ENCODE results near the gene CD19. TPM values are rescaled to one million over a fixed set of nuclear protein-coding genes. Genes with fewer than 3 reads are reported as not detected.

The CD19 gene
- total RNA-seq, 4 donors from 2014 or later, result 4.5 to 9.8 TPM; not detected in 2

DNA sequence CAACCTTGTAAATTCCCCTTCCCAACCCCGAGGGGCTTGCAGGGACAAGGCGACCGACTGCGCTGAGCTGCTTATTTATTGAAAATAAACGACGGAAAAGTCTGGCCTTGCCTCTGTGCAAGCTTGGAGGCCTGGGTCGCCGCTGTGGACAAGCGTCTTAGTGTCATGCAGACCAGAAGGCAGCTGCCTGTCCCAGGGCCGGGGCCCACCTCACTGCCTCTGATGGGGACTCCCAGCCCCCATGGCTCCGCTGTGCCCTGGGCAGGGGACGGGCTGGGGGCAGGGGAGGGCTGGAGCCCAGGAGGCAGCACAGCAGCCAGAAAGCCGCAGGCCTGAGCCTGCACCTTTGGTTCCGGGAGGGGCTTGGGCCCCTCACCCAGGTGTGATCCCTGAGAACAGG is 27.4 kb upstream of the CD19 start:
- Histone ChIP-seq H3K27me3 (no peaks in the 10 kb centered on the region), H3K4me3 (no peak overlapping the region), H3K9me3 (no peaks in the 10 kb centered on the region), H3K4me1 (no peaks in the 10 kb centered on the region), H3K27ac (no peak overlapping the region), H3K36me3 (peaks cover 0 to 25% (median 10%) of the 10 kb centered on the region in 4 donors)
- 83% methylated on average over 11 of the region's 14 CpGs; no CpG with 5 or more reads in 1 of the 2 donors for WGBS, 2 donors (ENCODE audit: low coverage in 1 of 2)
- in situ Hi-C loops (cut with MboI; ENCODE audit: low pct_ligation_motif_present in 1 of 4, low pct_unique_long_range_greater_than_20kb in 1 of 4, low sequenced_read_pairs in 3 of 4) (no loop called here), intact Hi-C loops (cut with DNase I; ENCODE audit: low total_unique reads) (no loop called here)
- TF ChIP-seq POLR2A (IDR thresholded peaks at IDR 0.05) (no peak), POLR2AphosphoS5 (IDR thresholded peaks at IDR 0.05) (no peak), EP300 (IDR thresholded peaks at IDR 0.05; ENCODE audit: low read depth) (no peak)
- TF ChIP-seq, protein P1, sequence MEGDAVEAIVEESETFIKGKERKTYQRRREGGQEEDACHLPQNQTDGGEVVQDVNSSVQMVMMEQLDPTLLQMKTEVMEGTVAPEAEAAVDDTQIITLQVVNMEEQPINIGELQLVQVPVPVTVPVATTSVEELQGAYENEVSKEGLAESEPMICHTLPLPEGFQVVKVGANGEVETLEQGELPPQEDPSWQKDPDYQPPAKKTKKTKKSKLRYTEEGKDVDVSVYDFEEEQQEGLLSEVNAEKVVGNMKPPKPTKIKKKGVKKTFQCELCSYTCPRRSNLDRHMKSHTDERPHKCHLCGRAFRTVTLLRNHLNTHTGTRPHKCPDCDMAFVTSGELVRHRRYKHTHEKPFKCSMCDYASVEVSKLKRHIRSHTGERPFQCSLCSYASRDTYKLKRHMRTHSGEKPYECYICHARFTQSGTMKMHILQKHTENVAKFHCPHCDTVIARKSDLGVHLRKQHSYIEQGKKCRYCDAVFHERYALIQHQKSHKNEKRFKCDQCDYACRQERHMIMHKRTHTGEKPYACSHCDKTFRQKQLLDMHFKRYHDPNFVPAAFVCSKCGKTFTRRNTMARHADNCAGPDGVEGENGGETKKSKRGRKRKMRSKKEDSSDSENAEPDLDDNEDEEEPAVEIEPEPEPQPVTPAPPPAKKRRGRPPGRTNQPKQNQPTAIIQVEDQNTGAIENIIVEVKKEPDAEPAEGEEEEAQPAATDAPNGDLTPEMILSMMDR (IDR thresholded peaks at IDR 0.05), result no peak
- no peak for DNase-seq

DNA sequence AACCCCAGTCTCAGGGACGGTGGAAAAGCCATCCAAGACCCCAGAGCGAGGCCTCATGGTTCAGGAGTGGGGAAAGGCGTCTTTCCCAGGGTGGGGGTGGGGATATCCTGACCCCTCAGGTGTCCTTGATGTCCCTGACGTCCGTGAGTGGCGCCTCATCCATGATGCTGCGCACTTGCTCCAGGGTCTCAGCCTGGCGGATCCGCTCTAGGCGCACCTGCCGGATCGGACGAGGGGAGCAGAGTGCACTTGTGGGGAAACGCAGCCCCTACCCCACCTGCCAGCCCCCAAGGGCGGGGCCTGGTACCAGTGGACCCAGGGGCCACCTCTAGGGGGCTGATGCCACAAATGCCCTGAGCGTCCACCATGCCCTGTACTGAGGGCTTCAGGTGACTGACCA is 26.9 kb upstream of the CD19 start:
- Histone ChIP-seq H3K27me3 (no peaks in the 10 kb centered on the region), H3K27ac (no peak overlapping the region), H3K36me3 (peaks cover 0 to 25% (median 10%) of the 10 kb centered on the region in 4 donors), H3K9me3 (no peaks in the 10 kb centered on the region), H3K4me3 (no peak overlapping the region), H3K4me1 (no peaks in the 10 kb centered on the region)
- in situ Hi-C loops (cut with MboI; ENCODE audit: low pct_ligation_motif_present in 1 of 4, low pct_unique_long_range_greater_than_20kb in 1 of 4, low sequenced_read_pairs in 3 of 4), result no loop called here
- intact Hi-C loops (cut with DNase I; ENCODE audit: low total_unique reads), result no loop called here
- DNase-seq, result no peak
- TF ChIP-seq POLR2AphosphoS5 (IDR thresholded peaks at IDR 0.05) (no peak), EP300 (IDR thresholded peaks at IDR 0.05; ENCODE audit: low read depth) (no peak), POLR2A (IDR thresholded peaks at IDR 0.05) (no peak)
- TF ChIP-seq, protein P1 (IDR thresholded peaks at IDR 0.05), result no peak
- 88% methylated on average over 4 of the region's 16 CpGs; no CpG with 5 or more reads in 1 of the 2 donors for WGBS, 2 donors (ENCODE audit: low coverage in 1 of 2)

DNA sequence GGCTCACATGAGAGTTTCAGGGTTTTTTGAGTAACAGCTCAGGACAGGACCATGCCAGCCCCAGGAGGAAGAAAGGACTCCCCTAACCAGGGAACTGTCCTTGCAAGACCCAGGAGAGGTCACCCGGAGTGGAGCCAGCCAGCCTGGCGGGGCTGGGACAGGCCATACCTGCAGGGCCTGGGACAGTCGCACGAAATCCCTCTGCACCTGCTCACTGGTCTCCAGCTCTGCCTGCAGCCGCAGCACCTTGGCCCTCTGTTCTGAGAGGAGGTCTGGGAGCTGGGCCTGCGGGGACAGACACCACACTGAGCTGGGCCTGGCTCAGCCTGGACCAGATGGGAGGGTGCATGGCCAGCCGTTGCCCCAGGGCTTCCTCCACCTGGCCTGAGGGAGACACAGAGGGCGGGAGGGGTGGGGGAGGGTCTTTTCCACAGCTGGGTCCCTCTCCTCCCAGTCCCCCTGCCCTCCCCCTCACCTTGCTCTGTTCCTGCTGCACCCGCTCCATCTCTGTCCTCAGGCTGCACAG is 26.5 kb upstream of the CD19 start:
- intact Hi-C loops (cut with DNase I; ENCODE audit: low total_unique reads), result no loop called here
- Histone ChIP-seq H3K27ac (no peak overlapping the region), H3K9me3 (no peaks in the 10 kb centered on the region), H3K27me3 (no peaks in the 10 kb centered on the region), H3K4me1 (peaks cover 0 to 4% (median 0%) of the 10 kb centered on the region in 4 donors), H3K36me3 (peaks cover 0 to 25% (median 10%) of the 10 kb centered on the region in 4 donors), H3K4me3 (no peak overlapping the region)
- in situ Hi-C loops (cut with MboI; ENCODE audit: low pct_ligation_motif_present in 1 of 4, low pct_unique_long_range_greater_than_20kb in 1 of 4, low sequenced_read_pairs in 3 of 4), result no loop called here
- 92% methylated on average over 9 of the region's 9 CpGs; no CpG with 5 or more reads in 1 of the 2 donors for WGBS, 2 donors (ENCODE audit: low coverage in 1 of 2)
- TF ChIP-seq, protein P1 (IDR thresholded peaks at IDR 0.05), result no peak
- TF ChIP-seq POLR2AphosphoS5 (IDR thresholded peaks at IDR 0.05) (no peak), EP300 (IDR thresholded peaks at IDR 0.05; ENCODE audit: low read depth) (no peak), POLR2A (IDR thresholded peaks at IDR 0.05) (no peak)
- no peak for DNase-seq

DNA sequence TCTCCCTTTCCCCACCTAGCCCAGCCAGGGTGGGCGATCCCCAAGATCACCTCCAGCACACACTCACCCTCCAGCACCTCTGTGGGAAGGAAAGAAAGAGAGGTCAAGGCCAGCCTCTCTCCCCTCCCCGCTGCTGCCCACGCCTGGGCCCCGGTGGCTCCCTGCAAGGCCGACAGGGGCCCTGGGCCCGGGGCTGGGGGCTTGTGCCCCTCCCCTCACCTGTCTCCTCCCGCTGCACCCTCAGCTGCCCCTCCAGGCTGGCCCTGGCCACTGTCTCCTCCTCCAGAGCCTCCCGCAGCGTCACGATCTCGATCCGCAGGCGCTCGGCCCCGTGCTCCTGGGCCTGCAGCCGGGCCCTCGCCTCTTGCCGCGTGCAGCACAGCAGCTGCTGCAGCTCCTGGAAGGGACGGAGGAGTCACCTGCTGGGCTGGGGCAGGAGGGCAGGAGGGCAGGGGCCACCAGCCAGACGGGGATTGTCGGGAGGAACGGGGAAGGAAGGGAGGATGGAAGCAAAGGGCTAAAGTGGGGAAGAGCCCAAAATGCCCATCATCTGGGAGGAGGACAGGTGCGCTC is 25.9 kb upstream of the CD19 start:
- DNase-seq, result no peak
- Histone ChIP-seq H3K4me1 (peaks cover 0 to 9% (median 3%) of the 10 kb centered on the region in 4 donors), H3K9me3 (no peaks in the 10 kb centered on the region), H3K36me3 (peaks cover 0 to 25% (median 10%) of the 10 kb centered on the region in 4 donors), H3K27ac (no peak overlapping the region), H3K27me3 (no peaks in the 10 kb centered on the region), H3K4me3 (no peak overlapping the region)
- intact Hi-C loops (cut with DNase I; ENCODE audit: low total_unique reads), result no loop called here
- WGBS, 2 donors (ENCODE audit: low coverage in 1 of 2), result 92% methylated on average over 24 of the region's 24 CpGs; no CpG with 5 or more reads in 1 of the 2 donors
- TF ChIP-seq POLR2A (IDR thresholded peaks at IDR 0.05), result no peak
- no peak for TF ChIP-seq EP300 (IDR thresholded peaks at IDR 0.05; ENCODE audit: low read depth)
- TF ChIP-seq, protein P1 (IDR thresholded peaks at IDR 0.05), result no peak
- no peak for TF ChIP-seq POLR2AphosphoS5 (IDR thresholded peaks at IDR 0.05)
- in situ Hi-C loops (cut with MboI; ENCODE audit: low pct_ligation_motif_present in 1 of 4, low pct_unique_long_range_greater_than_20kb in 1 of 4, low sequenced_read_pairs in 3 of 4), result no loop called here

Measured in transverse colon (tissue), 4 donors.